SK-MEL-5 (cell line): Measurements from ENCODE around the gene PRKX. TPM values are rescaled to one million over a fixed set of nuclear protein-coding genes. Genes with fewer than 3 reads are reported as not detected.
"Not testable (repeated sequence)": the region's sequence is repeated elsewhere in the genome, so short reads cannot be mapped to it uniquely, and the experiment has no call there.

Source experiments
- DNase-seq: peaks from one replicate; pipeline ENCODE4 v3.0.0-alpha.2; 2016; ENCODE audit warnings: low read depth, low spot score
- in situ Hi-C: cut with HindIII; loops from 2 replicates; pipeline ENCODE4 v1.10.0; 2016; ENCODE audit warnings: low sequenced_read_pairs, high pct_unique_total_duplicates, low pct_unique_long_range_greater_than_20kb
- polyA plus RNA-seq, 2 experiments: library from polyadenylated mRNA; depleted of rRNA; stranded (reverse); fragments of >200 nt; gene quantifications; 2 replicates each; pipeline ENCODE4 v1.2.3, GENCODE V29; 2015
- total RNA-seq: library from RNA; depleted of rRNA; stranded (reverse); fragments of >200 nt; shearing (Covaris generic); gene quantifications from 2 replicates; pipeline ENCODE4 v1.2.3, GENCODE V29; 2014; rRNA removed

Gene PRKX
- total RNA-seq = 14.1 and 15.1 TPM in 2 replicates
- polyA plus RNA-seq (2015; cell fraction: cytosol; rRNA removed) = 8.8 and 11.3 TPM in 2 replicates
- 4.6 and 7.8 TPM in 2 replicates for polyA plus RNA-seq (2015; cell fraction: nucleus; rRNA removed)

GRCh38 chrX:3713225-3713936 is at the start of gene PRKX:
Gene PRKX (minus strand): TSS chrX:3713649. CDS start chrX:3713253, 396 bp downstream.
- peak; percentile 50 for DNase-seq
- in situ Hi-C loops = no loop called here

- in situ Hi-C loops = no loop called here
- DNase-seq = no peak
These were observed 49.7 kb upstream of the PRKX start for GRCh38 chrX:3763111-3763510.

GRCh38 chrX:3757510-3758025 is 44.1 kb upstream of the PRKX start:
- in situ Hi-C loops = no loop called here
- DNase-seq = no peak

- in situ Hi-C loops = no loop called here
- DNase-seq = no peak
These were observed 34.7 kb upstream of the PRKX start for GRCh38 chrX:3748052-3748559.

GRCh38 chrX:3743801-3744439 is 30.5 kb upstream of the PRKX start:
- DNase-seq = no peak
- in situ Hi-C loops = no loop called here

- DNase-seq, in situ Hi-C loops: not testable (repeated sequence)
These were observed 27.5 kb upstream of the PRKX start for GRCh38 chrX:3740946-3741345.

GRCh38 chrX:3738509-3738908 is 25.1 kb upstream of the PRKX start:
- in situ Hi-C loops = no loop called here
- DNase-seq = no peak

GRCh38 chrX:3736536-3736935 is 23.1 kb upstream of the PRKX start:
- in situ Hi-C loops = not testable (repeated sequence)
- peak; percentile 68 for DNase-seq

- in situ Hi-C loops = not testable (repeated sequence)
- DNase-seq = peak; percentile 80
These were observed 22.4 kb upstream of the PRKX start for GRCh38 chrX:3735891-3736290.

- in situ Hi-C loops = not testable (repeated sequence)
These were observed 21.0 kb upstream of the PRKX start for GRCh38 chrX:3734456-3734855.

GRCh38 chrX:3733043-3733430 is 19.6 kb upstream of the PRKX start:
- in situ Hi-C loops = no loop called here
- DNase-seq = no peak

More at GRCh38 chrX:3734456-3734855, 21.0 kb upstream of the PRKX start:
- not testable (repeated sequence) for DNase-seq

- DNase-seq, in situ Hi-C loops: not testable (repeated sequence)
These were observed 19.0 kb upstream of the PRKX start for GRCh38 chrX:3732326-3733042.

GRCh38 chrX:3728454-3728853 is 15.0 kb upstream of the PRKX start:
- DNase-seq = no peak
- in situ Hi-C loops = no loop called here

- DNase-seq, in situ Hi-C loops: not testable (repeated sequence)
These were observed 10.0 kb upstream of the PRKX start for GRCh38 chrX:3723460-3723859.

- no peak for DNase-seq
- in situ Hi-C loops = no loop called here
These were observed 4.4 kb upstream of the PRKX start for GRCh38 chrX:3717742-3718420.

GRCh38 chrX:3715921-3716320 is 2.5 kb upstream of the PRKX start:
- in situ Hi-C loops = no loop called here
- DNase-seq = no peak

- in situ Hi-C loops, DNase-seq: not testable (repeated sequence)
These were observed 1.4 kb upstream of the PRKX start for GRCh38 chrX:3714706-3715479.
